Measurements from ENCODE around the gene KIAA1586. TPM values are rescaled to one million over a fixed set of nuclear protein-coding genes. Genes with fewer than 3 reads are reported as not detected.
"Not testable (repeated sequence)": the region's sequence is repeated elsewhere in the genome, so short reads cannot be mapped to it uniquely, and the experiment has no call there.

The KIAA1586 gene
- 10 to 100 TPM; 16.0 to 17.7 TPM for total RNA-seq

GRCh38 chr6:57046332-57047256 lies at the start of gene KIAA1586:
Gene KIAA1586 (plus strand): TSS chr6:57046693. CDS start chr6:57046756, 63 bp downstream.
- CTCF ChIA-PET: interaction anchor here (0.8 to 1.2 kb wide), 2 partner anchors 25 to 711 kb away, joined by 3 read pairs; no protein-coding TSS in a partner anchor
- POLR2A ChIA-PET: not testable (repeated sequence)

GRCh38 chr6:56999049-56999448 lies 47.4 kb upstream of the KIAA1586 start:
- CTCF ChIA-PET: no interaction called here

GRCh38 chr6:56999748-57000147 lies 46.7 kb upstream of the KIAA1586 start:
- POLR2A ChIA-PET, CTCF ChIA-PET: not testable (repeated sequence)

More at GRCh38 chr6:56999049-56999448, 47.4 kb upstream of the KIAA1586 start:
- POLR2A ChIA-PET: no interaction called here

- ChIA-PET CTCF (no interaction called here), POLR2A (no interaction called here)
Measured at GRCh38 chr6:57002197-57002596, 44.3 kb upstream of the KIAA1586 start.

GRCh38 chr6:57004292-57004691 lies 42.2 kb upstream of the KIAA1586 start:
- ChIA-PET POLR2A (no interaction called here), CTCF (no interaction called here)

- ChIA-PET CTCF (no interaction called here), POLR2A (no interaction called here)
Measured at GRCh38 chr6:57006101-57006500, 40.4 kb upstream of the KIAA1586 start.

GRCh38 chr6:57008069-57008468 lies 38.4 kb upstream of the KIAA1586 start:
- POLR2A ChIA-PET, CTCF ChIA-PET: not testable (repeated sequence)

- ChIA-PET CTCF (no interaction called here), POLR2A (no interaction called here)
Measured at GRCh38 chr6:57013521-57013926, 33.0 kb upstream of the KIAA1586 start.

- ChIA-PET POLR2A (no interaction called here), CTCF (no interaction called here)
Measured at GRCh38 chr6:57017069-57017468, 29.4 kb upstream of the KIAA1586 start.

GRCh38 chr6:57017841-57018240 lies 28.7 kb upstream of the KIAA1586 start:
- CTCF ChIA-PET: no interaction called here
- POLR2A ChIA-PET: interaction anchor here (0.5 kb wide), 1 partner anchor 126 kb away, joined by 4 read pairs; no protein-coding TSS in a partner anchor

GRCh38 chr6:57019434-57019833 lies 27.1 kb upstream of the KIAA1586 start:
- ChIA-PET CTCF (no interaction called here), POLR2A (no interaction called here)

GRCh38 chr6:57021086-57021720 lies 25.3 kb upstream of the KIAA1586 start:
- ChIA-PET CTCF (interaction anchor here (1.0 to 1.6 kb wide), 4 partner anchors 25 to 118 kb away, joined by 3 to 5 read pairs (median 3); partner anchors contain the start of gene BEND6), POLR2A (no interaction called here)

- CTCF ChIA-PET: interaction anchor here (1.0 kb wide), 1 partner anchor 120 kb away, joined by 3 read pairs; no protein-coding TSS in a partner anchor
- POLR2A ChIA-PET: no interaction called here
Measured at GRCh38 chr6:57024321-57024720, 22.2 kb upstream of the KIAA1586 start.

- ChIA-PET POLR2A (no interaction called here), CTCF (no interaction called here)
Measured at GRCh38 chr6:57024775-57025174, 21.7 kb upstream of the KIAA1586 start.

GRCh38 chr6:57026001-57026400 lies 20.5 kb upstream of the KIAA1586 start:
- CTCF ChIA-PET: no interaction called here
- POLR2A ChIA-PET: no interaction called here

GRCh38 chr6:57027301-57027700 lies 19.2 kb upstream of the KIAA1586 start:
- CTCF ChIA-PET: no interaction called here

GRCh38 chr6:57029213-57029612 lies 17.3 kb upstream of the KIAA1586 start:
- POLR2A ChIA-PET: no interaction called here
- CTCF ChIA-PET: no interaction called here

More at GRCh38 chr6:57027301-57027700, 19.2 kb upstream of the KIAA1586 start:
- POLR2A ChIA-PET: no interaction called here

- ChIA-PET POLR2A (no interaction called here), CTCF (no interaction called here)
Measured at GRCh38 chr6:57033228-57033627, 13.3 kb upstream of the KIAA1586 start.

GRCh38 chr6:57035549-57035948 lies 10.9 kb upstream of the KIAA1586 start:
- CTCF ChIA-PET: no interaction called here
- POLR2A ChIA-PET: no interaction called here

- ChIA-PET POLR2A (no interaction called here), CTCF (no interaction called here)
Measured at GRCh38 chr6:57038906-57039305, 7.6 kb upstream of the KIAA1586 start.

GRCh38 chr6:57040011-57040410 lies 6.5 kb upstream of the KIAA1586 start:
- ChIA-PET CTCF (no interaction called here), POLR2A (no interaction called here)

Data from activated CD8-positive, alpha-beta memory T cell treated with anti-CD3 and anti-CD28 coated beads for 36 hours (primary cell).